UCSD-AML1 (cell line): ENCODE data around the gene FGF14.

Experiments used
- DNase-seq: peaks from one replicate; lab custom pipeline; 2025; ENCODE audit not compliant: unreplicated experiment; lab: John Stamatoyannopoulos, UW

Gene FGF14

GRCh38 chr13:101942535-101943157 is 459.2 kb downstream of the FGF14 start:
- no peak for DNase-seq

GRCh38 chr13:101942038-101942437 is 459.8 kb downstream of the FGF14 start:
- DNase-seq, result no peak

- DNase-seq, result no peak
Measured at GRCh38 chr13:101941095-101941783, 460.6 kb downstream of the FGF14 start.

- DNase-seq, result no peak
Measured at GRCh38 chr13:101939370-101939769, 462.5 kb downstream of the FGF14 start.

GRCh38 chr13:101935828-101936227 is 466.0 kb downstream of the FGF14 start:
- DNase-seq, result no peak

- no peak for DNase-seq
Measured at GRCh38 chr13:101931186-101931585, 470.7 kb downstream of the FGF14 start.

- no peak for DNase-seq
Measured at GRCh38 chr13:101930331-101930730, 471.5 kb downstream of the FGF14 start.

- no peak for DNase-seq
Measured at GRCh38 chr13:101925731-101926130, 476.1 kb downstream of the FGF14 start.

- no peak for DNase-seq
Measured at GRCh38 chr13:101919541-101920181, 482.2 kb downstream of the FGF14 start.

- DNase-seq, result no peak
Measured at GRCh38 chr13:101917833-101918661, 483.8 kb downstream of the FGF14 start.

- DNase-seq, result no peak
Measured at GRCh38 chr13:101917475-101917810, 484.4 kb downstream of the FGF14 start.

GRCh38 chr13:101916775-101917474 is 484.9 kb downstream of the FGF14 start:
- no peak for DNase-seq

GRCh38 chr13:101916108-101916774 is 485.6 kb downstream of the FGF14 start:
- DNase-seq, result no peak

- DNase-seq, result no peak
Measured at GRCh38 chr13:101915755-101916107, 486.1 kb downstream of the FGF14 start.

- no peak for DNase-seq
Measured at GRCh38 chr13:101915331-101915730, 486.5 kb downstream of the FGF14 start.

GRCh38 chr13:101911752-101912151 is 490.1 kb downstream of the FGF14 start:
- DNase-seq, result no peak

GRCh38 chr13:101903890-101904289 is 498.0 kb downstream of the FGF14 start:
- DNase-seq, result no peak

GRCh38 chr13:101898676-101899075 is 503.2 kb downstream of the FGF14 start:
- no peak for DNase-seq

GRCh38 chr13:101896541-101896940 is 505.3 kb downstream of the FGF14 start:
- no peak for DNase-seq

GRCh38 chr13:101893021-101893420 is 508.8 kb downstream of the FGF14 start:
- DNase-seq, result no peak

- no peak for DNase-seq
Measured at GRCh38 chr13:101892296-101892695, 509.6 kb downstream of the FGF14 start.
